ENCODE measurements around the gene GALNT13.

- TF ChIP-seq CTCF (conservative IDR thresholded peaks at IDR 0.05; ENCODE audit: low read length) (no peak), EZH2phosphoT487 (IDR thresholded peaks at IDR 0.05; ENCODE audit: borderline replicate concordance) (no peak)
Measured at GRCh38 chr2:154229966-154230365, 358.2 kb downstream of the GALNT13 start.
